ENCODE results near the gene TSPAN2. TPM values are rescaled to one million over a fixed set of nuclear protein-coding genes. Genes with fewer than 3 reads are reported as not detected.

TSPAN2 gene
- total and polyA plus RNA-seq, 2 experiments from 2014 or later, result 11.2 to 11.8 TPM

GRCh38 chr1:115117298-115117697 is 28.0 kb upstream of the TSPAN2 start:
- Histone ChIP-seq H3K27ac (ENCODE audit: low read depth) (no peak overlapping the region), H3K4me1 (ENCODE audit: insufficient read depth) (peaks cover 2% of the 10 kb centered on the region; the same call in 1 of the 2 replicates), H3K4me3 (no peak overlapping the region), H3K27me3 (ENCODE audit: insufficient read depth) (no peaks in the 10 kb centered on the region), H3K4me2 (no peak overlapping the region), H2AFZ (no peak overlapping the region), H3F3A (replicated peaks; ENCODE audit: low read depth) (no peaks in the 10 kb centered on the region), H3K36me3 (ENCODE audit: insufficient read depth) (no peaks in the 10 kb centered on the region), H4K20me1 (replicated peaks; ENCODE audit: insufficient read depth) (no peaks in the 10 kb centered on the region), H3K9me2 (ENCODE audit: insufficient read depth) (0 out of 2 replicates have a peak, but pooled peaks cover 3% of the 10 kb centered on the region), H3K79me2 (replicated peaks; ENCODE audit: insufficient read depth) (no peaks in the 10 kb centered on the region)
- peaks cover 39% of the 10 kb centered on the region for H3K9me3 Mint-ChIP-seq
- DNase-seq (ENCODE audit: low spot score), result peak; percentile 25
- H3K27me3 Mint-ChIP-seq (ENCODE audit: insufficient read depth, low read depth, poor library complexity), result peaks cover 8% of the 10 kb centered on the region
- H3K36me3 Mint-ChIP-seq (ENCODE audit: low read depth), result peaks cover 23% of the 10 kb centered on the region
- H3K4me1 Mint-ChIP-seq, result peaks cover 10% of the 10 kb centered on the region; the same call in 2 of the 3 replicates
- no peak overlapping the region for H3K27ac Mint-ChIP-seq
- no peak for ATAC-seq
- no peak overlapping the region for H3K4me3 Mint-ChIP-seq
- TF ChIP-seq REST (IDR thresholded peaks at IDR 0.05; ENCODE audit: unreplicated experiment) (no peak), ETS1 (IDR thresholded peaks at IDR 0.05) (no peak), STAT1 (IDR thresholded peaks at IDR 0.05; ENCODE audit: unreplicated experiment) (no peak), EZH2phosphoT487 (IDR thresholded peaks at IDR 0.05; ENCODE audit: unreplicated experiment) (no peak), NANOG (IDR thresholded peaks at IDR 0.05; ENCODE audit: borderline replicate concordance) (no peak), CTCF (conservative IDR thresholded peaks at IDR 0.05; ENCODE audit: low read depth in 2 of 2) (no peak), CREB1 (CRISPR knock-in tag; IDR thresholded peaks at IDR 0.05; ENCODE audit: low read depth) (no peak), EZH2 (IDR thresholded peaks at IDR 0.05; ENCODE audit: low read depth, unreplicated experiment) (no peak), ZNF462 (CRISPR knock-in tag; IDR thresholded peaks at IDR 0.05) (no peak), JUNB (IDR thresholded peaks at IDR 0.05; ENCODE audit: unreplicated experiment) (no peak), POLR2AphosphoS5 (IDR thresholded peaks at IDR 0.05; ENCODE audit: low read depth) (no peak), ZNF331 (CRISPR knock-in tag; IDR thresholded peaks at IDR 0.05; ENCODE audit: low read depth) (no peak)

Data from GM23338 (cell line).